ENCODE measurements around the gene FECH.
"Not testable (repeated sequence)": the region's sequence is repeated elsewhere in the genome, so short reads cannot be mapped to it uniquely, and the experiment has no call there.

The FECH gene

GRCh38 chr18:57527556-57528229, 58.8 kb downstream of the FECH start:
- no peak for DNase-seq

- DNase-seq = no peak
These were observed 63.1 kb downstream of the FECH start for GRCh38 chr18:57523171-57523956.

- not testable (repeated sequence) for DNase-seq
These were observed 64.2 kb downstream of the FECH start for GRCh38 chr18:57522348-57522747.

- DNase-seq = no peak
These were observed 66.7 kb downstream of the FECH start for GRCh38 chr18:57519668-57520424.

- DNase-seq = no peak
These were observed 68.0 kb downstream of the FECH start for GRCh38 chr18:57518533-57518932.

GRCh38 chr18:57516056-57516455, 70.4 kb downstream of the FECH start:
- DNase-seq = no peak

- DNase-seq = no peak
These were observed 81.3 kb downstream of the FECH start for GRCh38 chr18:57505231-57505630.

GRCh38 chr18:57502624-57503023, 83.9 kb downstream of the FECH start:
- no peak for DNase-seq

GRCh38 chr18:57498682-57499256, 87.7 kb downstream of the FECH start:
- DNase-seq = no peak

Measured in NCI-H510A treated with DMSO at 0.1 percent for 48 hours (cell line).